ENCODE results near the gene PLXNB3.

- TF ChIP-seq CTCF (IDR thresholded peaks at IDR 0.05), result no peak
- no peak for TF ChIP-seq POLR2AphosphoS5 (IDR thresholded peaks at IDR 0.05; ENCODE audit: low read depth, low read length)
- TF ChIP-seq SIN3A (IDR thresholded peaks at IDR 0.05; ENCODE audit: borderline replicate concordance, insufficient read depth, low read depth, low read length), result no peak
- TF ChIP-seq TCF7L2 (IDR thresholded peaks at IDR 0.05; ENCODE audit: low read depth, low read length), result no peak
Observed at GRCh38 chrX:153766098-153766817, 2.2 kb downstream of the PLXNB3 start.
